Activated T-cell treated with anti-CD3 and anti-CD28 coated beads, Interleukin-2, amount 50 U/mL, for 48 hours (primary cell): ENCODE measurements around the gene GSE1.

ENCODE experiments used
- DNase-seq, 2 experiments: peaks; one replicate each; pipeline ENCODE4 v3.0.0-alpha.2; 2020

Gene GSE1

DNA sequence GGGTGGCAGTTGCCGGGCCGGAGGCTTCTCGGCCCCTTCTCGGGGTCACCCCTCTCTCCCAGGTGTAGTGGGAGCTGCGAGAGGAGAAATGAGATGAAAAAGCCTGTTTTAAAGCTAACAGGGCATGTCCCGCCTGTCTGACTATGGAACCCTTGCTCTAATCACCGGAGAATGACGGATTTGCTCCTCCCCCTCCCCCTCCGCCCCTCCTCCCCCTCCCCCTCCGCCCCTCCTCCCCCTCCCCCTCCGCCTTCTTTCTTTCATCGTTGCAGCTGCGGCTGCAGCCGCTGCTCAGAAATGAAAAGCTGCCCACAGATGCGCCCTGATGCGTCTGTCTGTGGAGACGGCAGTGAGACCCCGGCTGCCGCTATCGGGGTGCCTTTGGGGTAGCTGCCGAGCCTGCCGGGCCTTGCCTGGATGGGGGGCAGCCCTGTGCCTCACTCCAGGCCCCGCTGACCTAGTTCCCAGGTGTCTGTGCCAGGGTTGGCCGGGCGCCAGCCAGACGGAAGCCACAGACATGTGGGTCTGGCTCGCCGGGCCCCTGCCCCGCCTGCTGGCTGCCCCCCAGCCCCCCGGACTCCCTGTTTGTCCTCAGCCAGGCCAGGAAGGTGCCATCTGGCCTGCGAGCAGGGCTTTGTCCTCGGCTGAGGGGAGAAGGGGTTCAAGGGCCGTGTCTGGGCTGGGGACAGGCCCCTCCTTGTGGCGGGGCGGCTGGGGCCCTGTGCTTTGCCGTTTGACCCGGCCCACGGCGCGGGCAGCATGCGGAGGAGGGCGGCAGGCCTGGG lies 37.9 kb downstream of the GSE1 start:
- no peak for DNase-seq

DNA sequence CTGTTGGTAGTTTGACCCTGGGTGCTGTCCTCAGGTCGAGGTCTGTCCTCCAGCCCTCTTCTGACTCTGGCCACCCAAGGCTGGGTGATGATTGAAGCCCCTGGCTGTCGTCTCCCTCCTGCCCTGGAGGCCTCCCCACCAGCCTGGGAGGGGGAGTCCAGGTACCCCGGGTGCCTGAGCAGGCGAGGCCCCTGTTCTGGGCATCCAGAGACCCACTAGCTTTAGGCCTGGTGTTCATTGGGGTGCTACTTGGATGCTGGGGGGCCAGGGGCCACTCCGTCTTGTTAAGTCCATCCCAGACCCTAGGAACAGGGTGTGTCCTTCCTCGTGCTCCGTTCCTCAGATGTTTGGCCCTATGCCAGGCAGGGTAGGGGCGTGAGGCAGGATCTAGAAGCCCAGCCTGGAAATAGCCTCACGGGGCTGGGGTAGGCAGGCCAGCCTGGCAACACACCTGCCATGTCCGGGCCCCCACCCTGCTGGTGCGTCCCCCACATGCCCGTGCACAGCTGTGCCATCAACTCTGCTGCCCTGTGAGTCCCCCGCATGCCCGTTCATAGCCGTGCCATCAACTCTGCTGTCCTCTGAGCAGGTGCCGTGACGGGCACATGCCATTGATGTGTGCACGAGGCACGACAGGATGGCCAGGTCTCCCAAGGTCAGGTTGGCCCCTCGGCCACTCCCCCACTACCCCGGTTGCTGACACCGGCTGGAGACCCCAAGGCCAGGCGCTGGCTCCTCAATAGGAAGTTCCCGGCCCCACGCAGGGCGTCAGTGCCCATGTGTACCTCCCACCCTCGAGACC lies 38.7 kb downstream of the GSE1 start:
- DNase-seq = no peak

DNA sequence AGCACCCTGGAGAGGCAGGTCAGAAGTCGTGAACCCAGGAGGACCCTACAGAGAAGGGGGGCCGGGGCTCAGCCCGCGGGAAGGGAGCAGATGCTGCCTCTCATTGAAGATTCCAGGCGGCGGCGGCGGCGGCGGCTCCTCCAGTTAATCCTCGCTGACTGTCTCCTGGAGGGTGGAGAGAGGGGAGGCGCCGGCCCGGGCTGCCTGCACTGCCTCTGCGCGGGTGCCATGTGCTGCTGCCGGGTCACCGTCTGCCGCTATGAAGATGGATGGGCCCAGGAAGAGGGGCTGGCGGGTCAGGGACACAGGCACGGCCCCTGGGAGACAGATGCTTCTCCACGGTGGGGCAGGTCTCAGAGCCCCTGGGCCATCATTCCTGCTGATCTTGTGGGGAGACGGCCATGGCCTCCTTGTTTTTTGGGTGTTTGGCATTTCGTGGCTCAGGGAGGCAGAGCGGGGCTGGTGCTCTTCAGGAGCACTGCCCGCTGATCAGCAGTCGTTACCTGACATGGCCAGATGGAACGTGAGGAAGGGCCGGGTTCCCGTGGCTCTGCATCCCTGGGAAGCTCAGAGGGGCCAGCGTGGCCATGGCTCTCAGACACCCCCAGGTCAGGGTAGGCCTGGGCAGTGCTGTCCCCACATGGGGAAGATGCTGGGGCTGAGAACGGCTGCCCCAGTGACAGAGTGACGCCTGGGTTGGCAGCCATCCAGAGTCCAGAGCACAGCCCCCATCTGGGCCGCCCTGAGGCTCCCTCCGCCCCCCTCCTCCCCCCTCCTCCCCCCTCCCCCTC lies 39.5 kb downstream of the GSE1 start:
- no peak for DNase-seq

DNA sequence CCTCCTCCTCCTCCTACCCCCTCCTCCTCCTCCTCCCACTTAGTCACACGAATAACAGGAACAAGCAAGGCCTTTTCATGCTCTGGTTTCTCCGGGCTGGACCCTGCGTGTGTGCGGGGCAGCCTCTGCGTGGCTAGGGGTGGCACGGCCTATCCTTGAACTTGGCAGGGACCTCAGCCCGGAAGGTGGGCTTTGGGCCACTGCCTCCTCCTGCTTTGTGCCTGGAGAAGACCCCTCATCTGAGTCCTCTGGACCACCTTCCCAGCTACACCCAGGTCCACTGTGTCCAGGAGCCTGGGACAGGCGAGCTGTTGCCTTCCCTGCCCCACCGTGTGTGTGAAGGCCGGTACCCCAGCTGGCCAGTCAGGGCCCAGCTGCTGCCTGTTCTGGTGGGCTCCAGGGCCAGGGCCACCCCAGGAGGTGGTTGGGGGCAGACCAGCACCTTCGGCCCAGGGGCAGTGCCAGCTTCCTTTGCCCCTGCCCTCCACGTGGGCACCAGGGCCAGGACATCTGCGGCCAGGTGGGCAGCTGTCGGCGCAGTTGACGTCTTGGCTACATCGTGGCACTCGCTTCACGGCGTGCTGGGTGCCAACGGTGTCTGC lies 40.3 kb downstream of the GSE1 start:
- DNase-seq = no peak

DNA sequence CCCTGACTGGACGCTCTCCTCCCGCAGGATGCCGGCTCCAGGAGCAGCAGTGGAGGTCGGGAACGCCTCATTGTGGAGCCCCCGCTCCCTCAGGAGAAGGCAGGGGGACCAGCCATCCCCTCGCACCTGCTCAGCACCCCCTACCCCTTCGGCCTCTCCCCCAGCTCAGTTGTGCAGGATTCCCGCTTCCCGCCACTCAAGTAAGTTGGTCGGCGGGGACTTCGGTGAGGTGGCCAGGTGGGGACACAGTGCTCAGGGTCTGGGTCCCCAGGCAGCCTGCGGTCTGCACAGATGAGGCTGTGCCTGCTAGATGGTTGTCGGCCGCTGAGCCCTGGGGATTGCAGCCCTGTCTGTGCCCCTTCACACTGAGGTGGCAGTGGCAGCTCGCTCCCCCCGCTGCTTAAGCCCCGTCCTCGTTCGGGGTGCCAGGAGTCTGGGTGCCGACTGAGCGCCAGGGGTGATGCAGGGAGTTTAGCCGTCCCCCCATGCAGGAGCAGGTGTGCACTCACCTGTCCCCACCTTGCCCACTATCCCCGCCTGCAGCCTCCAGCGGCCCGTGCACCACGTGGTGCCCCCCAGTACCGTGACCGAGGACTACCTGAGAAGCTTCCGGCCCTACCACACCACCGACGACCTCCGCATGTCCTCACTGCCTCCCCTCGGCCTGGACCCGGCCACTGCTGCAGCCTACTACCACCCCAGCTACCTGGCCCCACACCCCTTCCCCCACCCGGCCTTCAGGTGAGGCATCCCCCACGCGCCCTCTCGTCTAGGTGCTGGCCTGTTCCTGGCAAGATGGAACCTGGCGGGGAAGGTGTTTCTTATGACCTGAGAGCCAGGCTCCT lies 41.4 kb downstream of the GSE1 start:
- DNase-seq = no peak

DNA sequence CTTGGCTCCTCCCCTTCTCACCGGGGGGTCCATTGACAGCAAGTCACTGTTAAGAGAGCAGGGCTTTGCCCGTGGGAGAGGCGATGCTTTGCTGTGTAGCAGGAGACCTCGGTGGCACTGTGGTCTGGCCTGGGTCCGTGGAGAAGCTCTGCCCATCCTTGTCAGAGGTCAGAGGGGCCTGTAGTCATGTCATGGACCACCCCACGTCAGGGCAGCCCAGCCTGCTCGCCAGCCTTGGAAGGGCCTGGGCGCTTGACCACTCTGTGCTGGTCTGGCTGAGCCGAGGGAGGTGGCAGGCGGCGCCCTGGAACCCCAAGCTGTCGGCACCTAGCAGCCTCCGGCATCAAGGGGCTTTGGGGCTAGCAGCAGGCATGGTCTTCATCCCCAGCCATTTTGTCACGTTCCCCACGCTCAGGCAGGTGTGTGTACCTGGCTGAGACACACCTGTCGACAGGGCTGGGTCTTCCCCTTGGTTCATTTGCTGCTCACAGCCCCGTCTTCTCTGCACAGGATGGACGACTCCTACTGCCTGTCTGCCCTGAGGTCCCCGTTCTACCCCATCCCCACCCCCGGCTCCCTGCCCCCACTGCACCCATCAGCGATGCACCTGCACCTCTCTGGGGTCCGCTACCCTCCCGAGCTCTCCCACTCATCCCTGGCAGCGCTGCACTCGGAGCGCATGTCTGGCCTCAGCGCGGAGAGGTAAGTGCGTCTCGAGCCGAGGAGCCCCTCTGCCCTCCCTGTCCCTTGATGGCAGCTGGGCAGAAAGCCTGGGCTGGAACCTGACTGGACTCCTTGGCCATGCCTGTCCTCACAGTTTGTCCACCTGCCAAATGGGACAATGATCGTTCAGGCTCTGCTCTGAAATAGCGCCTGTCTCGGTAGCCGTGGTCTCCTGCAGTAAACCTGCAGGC lies 42.4 kb downstream of the GSE1 start:
- no peak for DNase-seq

DNA sequence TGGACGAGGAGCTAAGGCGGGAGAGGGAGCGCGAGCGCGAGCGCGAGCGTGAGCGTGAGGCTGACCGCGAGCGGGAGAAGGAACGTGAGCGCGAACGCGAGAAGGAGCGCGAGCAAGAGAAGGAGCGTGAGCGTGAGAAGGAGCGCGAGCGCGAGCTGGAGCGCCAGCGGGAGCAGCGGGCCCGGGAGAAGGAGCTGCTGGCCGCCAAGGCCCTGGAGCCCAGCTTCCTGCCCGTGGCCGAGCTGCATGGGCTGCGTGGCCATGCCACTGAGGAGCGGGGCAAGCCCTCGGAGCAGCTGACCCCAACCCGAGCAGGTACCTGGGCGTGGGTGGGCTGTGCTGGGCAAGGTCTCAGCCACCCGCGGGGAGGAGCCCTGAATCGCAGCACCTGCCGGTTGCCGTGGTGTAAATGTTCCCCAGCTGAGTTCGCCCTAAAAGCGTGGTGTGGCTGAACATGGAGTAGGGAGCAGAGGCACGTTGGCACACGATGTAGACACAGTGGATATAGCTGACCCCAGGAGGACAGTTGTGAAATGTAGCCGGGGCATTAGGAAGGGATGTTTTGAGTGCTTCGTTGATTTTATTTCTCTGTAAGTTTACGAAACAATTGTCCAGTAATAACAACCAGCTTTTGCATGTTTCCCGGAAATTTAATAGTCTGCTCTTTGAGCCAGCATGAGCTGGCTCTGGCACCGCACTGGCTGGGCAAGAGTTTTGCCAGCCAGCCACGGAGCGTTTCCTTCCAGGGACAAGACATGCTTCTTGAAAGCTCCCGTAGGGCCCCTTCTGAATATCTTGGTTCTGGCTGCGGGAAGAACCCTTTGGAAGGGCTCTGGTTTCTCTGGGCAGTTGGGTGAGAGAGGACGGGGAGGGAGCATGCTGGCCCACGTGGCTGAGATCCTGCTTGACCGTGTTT lies 43.5 kb downstream of the GSE1 start:
- no peak for DNase-seq

DNA sequence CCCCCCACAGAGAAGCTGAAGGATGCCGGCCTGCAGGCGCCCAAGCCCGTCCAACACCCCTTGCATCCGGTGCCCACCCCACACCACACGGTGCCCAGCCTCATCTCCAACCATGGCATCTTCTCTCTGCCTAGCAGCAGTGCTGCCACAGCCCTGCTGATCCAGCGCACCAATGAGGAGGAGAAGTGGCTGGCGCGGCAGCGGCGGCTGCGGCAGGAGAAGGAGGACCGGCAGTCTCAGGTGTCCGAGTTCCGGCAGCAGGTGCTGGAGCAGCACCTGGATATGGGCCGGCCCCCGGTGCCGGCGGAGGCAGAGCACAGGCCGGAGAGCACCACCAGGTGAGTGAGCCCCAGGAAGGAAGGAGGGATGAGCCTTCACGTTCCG lies 44.1 kb downstream of the GSE1 start:
- DNase-seq = no peak

DNA sequence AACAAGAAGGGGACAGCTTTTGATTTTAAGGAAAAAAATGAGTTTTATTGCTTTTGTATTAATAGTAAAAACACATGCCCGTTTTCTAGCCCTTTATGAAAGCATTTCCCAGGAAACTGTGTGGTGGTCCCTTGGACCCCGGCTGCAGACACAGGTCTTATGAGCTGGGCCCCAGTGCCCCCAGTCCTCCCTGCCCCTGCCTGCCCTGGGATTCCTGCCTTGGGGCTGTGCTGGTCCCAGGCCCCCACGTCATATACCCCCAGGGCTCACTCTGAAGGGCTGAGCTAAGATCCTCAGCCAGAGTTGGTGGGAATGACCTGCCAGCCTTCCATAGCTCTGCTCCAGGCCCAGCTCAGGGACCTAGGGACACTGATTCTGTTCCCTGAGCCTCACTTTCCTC lies 44.9 kb downstream of the GSE1 start:
- DNase-seq = no peak

DNA sequence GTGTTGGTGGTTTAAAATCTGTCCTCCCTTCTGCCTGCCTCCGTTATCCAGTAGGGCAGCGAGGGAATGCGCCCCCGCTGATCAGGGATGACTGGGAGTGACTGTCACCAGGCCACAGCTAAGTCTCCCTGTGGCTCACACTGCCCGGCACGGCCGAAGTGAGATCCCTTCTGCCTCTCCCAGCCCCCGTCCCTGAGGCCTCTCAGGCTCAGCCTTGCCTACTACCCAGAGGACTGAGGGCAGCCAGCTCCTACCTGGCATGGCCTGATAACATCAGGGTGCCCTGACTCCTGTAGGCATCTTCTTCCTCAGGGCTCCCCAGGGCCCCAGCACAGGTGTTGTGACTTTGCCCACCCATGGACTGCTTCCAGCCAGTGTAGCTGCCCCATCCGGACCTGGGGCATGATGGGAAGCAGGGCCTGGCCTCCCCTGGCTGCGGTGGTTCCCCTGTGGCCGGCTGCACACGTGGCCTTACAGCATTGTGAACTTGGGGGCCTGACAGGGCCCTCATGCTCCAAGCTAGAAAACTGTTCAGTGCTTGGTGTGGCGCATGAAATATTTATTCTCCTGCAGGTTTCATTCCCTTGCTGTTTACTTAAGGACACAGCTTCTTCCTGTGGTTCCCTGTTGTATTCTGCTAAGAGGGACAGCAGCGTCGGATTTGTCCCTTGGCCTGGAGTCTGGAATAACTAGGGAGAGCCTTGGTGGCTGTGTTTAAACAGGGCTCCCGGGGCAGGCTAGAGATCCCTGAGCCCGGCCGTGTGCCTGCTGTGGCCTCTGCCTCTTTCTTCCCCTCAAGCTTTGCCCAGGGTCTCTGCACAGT lies 45.6 kb downstream of the GSE1 start:
- no peak for DNase-seq

DNA sequence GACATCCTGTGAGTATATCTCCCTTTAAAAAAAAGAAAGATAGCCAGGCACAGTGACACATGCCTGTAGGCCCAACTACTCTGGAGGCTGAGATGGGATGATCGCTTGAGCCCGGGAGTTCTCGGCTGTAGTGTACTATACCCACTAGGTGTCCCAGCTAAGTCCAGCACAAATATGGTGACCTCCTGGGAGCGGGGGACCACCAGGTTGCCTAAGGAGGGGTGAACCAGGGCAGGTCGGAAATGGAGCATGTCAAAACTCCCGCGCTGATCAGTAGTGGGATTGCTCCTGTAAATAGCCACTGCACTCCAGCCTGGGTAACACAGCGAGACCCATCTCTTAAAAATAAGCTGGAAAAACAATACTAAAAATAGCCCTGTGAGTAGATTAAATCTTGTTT lies 46.2 kb downstream of the GSE1 start:
- no peak for DNase-seq

DNA sequence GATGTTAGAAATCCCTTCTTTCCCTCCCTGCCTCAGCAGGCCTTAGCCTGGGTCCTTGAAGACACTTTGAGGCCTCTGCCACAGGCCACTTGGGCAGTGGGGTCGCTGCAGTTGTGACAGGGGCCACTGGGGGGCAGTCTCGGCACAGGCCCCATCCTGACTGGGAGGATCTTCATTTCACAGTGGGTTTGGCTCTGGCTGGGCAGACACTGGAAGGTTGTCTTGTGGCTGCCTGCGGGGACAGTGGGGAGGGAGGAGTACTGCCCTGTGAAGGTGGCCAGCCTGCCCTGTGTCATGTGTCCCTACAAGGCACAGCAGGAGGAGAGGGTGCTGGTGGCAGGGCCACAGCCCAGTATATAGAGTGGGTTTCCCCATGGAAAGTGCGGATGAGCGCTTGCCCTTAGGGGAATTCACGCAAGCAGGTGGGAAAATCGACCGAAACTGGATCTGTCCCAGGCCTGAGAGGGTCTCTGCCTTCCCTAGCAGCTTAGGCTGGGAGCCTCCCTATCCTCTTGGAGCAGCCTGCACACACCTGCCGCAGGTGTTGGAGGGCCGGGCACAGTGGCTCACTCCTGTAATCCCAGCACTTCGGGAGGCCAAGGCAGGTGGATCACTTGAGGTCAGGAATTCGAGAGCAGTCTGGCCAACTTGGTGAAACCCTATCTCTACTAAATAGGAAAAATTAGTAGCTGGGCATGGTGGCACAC lies 46.8 kb downstream of the GSE1 start:
- DNase-seq = peak; percentile 85 to 86

DNA sequence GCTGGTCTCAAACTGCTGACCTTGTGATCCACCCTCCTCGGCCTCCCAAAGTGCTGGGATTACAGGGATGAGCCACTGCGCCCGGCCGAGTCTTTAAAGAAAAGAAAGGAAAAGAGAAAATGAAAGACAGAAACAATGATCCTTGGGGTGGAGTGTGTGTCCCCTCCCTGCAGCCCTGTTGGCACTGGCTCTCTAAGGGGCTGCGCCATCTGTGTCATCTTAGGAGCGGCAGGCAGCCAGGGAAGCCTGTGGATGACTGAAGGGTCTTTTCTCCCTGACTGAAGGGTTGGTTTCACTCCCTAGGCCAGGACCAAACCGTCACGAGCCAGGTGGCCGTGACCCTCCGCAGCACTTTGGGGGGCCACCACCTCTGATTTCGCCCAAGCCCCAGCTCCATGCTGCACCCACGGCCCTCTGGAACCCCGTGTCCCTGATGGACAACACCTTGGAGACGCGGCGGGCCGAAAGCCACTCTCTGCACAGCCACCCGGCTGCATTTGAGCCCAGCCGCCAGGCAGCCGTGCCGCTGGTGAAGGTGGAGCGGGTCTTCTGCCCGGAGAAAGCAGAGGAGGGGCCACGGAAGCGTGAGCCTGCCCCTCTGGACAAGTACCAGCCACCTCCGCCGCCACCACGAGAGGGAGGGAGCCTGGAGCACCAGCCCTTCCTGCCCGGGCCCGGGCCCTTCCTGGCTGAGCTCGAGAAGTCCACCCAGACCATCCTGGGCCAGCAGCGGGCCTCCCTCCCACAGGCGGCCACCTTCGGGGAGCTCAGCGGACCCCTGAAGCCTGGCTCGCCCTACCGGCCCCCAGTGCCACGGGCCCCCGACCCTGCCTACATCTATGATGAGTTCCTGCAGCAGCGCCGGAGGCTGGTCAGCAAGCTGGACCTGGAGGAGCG lies 48.0 kb downstream of the GSE1 start:
- no peak for DNase-seq

DNA sequence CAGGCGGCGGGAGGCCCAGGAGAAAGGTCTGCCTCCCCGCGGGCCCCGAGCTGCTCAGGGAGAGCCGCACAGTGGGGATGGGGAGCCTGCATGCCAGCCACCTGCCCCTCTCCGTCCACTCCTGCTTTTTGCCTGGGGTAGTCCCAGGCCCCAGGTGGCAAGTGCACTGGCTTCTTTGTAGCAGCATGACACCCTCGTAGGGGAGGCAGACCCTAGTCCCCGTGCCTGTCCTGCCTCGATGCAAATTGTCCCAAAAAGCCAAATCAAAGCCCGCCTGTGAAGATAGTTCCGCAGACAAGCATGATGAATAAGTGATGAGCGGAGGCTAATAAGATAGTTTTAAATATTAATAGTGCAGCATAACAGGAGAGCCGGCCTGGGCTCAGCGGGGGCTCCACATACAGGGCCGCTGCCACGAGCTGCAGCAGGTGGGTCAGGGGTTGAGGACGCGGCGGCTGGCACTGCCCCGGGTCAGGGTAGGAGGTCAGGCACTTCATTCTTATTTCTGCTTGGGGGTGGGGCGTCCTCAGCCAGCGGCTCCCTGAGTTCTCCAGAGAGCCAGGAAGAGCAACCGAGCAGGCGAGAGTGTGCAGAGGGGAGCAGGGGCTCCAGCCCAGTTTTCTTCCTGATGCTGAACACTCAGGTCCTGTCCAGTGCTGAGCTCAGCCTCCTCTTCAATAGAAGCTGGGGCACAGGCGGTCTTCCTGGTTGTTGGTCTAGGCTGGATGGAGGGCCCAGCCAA lies 48.8 kb downstream of the GSE1 start:
- no peak for DNase-seq

DNA sequence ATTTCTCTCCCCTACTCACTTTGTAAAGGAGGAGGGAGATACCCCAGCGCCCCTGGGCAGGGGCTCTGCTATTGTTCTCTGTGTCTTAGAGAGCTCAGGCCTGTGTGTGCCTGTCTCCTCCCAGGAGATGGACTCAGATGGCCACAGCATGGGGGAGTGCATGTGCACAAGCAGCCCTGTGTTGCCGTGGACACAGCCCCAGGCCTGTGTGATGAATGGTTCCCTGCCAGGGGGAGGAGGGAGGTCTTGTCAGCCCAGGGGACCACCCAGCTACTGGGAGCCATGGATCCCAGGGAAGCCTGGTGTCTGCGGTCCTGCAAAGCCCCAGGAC lies 49.3 kb downstream of the GSE1 start:
- no peak for DNase-seq

DNA sequence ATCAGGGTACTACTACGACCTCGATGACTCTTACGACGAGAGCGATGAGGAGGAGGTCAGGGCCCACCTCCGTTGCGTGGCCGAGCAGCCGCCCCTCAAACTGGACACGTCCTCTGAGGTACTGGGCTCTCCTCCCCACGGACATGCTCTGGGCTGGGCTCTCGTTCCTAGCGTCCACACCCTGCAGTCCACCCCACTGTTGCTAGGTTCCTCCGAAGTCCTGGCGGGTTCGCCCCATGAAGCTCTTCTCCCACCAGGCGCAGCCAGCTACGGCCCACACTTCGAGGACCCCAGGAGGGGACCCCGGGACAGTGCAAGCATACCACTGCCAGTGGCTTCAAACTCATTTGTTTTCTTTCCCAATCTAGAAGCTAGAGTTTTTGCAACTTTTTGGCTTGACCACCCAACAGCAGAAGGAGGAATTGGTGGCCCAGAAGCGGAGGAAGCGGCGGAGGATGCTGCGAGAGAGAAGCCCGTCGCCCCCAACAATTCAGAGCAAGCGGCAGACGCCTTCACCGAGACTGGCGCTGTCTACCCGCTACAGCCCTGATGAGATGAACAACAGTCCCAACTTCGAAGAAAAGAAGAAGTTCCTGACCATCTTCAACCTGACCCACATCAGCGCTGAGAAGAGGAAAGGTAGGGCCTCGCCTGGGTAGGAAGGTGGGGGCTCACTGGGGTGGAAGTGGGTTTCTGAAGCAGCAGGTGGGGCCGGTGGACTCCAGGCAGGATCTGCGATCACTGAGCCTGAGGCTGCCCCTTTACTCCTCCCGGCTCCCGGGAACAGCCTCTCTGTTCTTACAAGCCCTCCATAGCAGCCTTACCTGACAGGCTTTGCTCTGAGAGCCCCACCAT lies 50.1 kb downstream of the GSE1 start:
- DNase-seq = no peak
